HEK293 (cell line): ENCODE measurements around the gene NR2E3.

ENCODE experiments used
- CTCF ChIP-seq: fragments of 450-650 bp; formaldehyde crosslinking; IDR thresholded peaks from 2 replicates; pipeline ENCODE4 v1.5.1; 2016; ENCODE audit warnings: missing biosample characterization, missing genetic modification characterization
- ZBTB10 ChIP-seq: fragments of 450-650 bp; formaldehyde crosslinking; IDR thresholded peaks from 2 replicates; pipeline ENCODE4 v1.5.1; 2016; ENCODE audit warnings: missing biosample characterization, missing genetic modification characterization
- ZFP3 ChIP-seq: fragments of 450-650 bp; formaldehyde crosslinking; IDR thresholded peaks from 2 replicates; pipeline ENCODE4 v1.5.1; 2016; ENCODE audit warnings: low read depth, missing biosample characterization, missing genetic modification characterization
- ZFP41 ChIP-seq: fragments of 450-650 bp; formaldehyde crosslinking; IDR thresholded peaks from 2 replicates; pipeline ENCODE4 v1.5.1; 2016; ENCODE audit warnings: missing biosample characterization, missing genetic modification characterization, borderline replicate concordance
- ZNF23 ChIP-seq: fragments of 450-650 bp; formaldehyde crosslinking; IDR thresholded peaks from 2 replicates; pipeline ENCODE4 v1.5.1; 2016; ENCODE audit warnings: missing biosample characterization, missing genetic modification characterization, borderline replicate concordance
- ZNF837 ChIP-seq: fragments of 450-650 bp; formaldehyde crosslinking; IDR thresholded peaks from 2 replicates; pipeline ENCODE4 v1.5.1; 2016; ENCODE audit warnings: missing biosample characterization, missing genetic modification characterization

- TF ChIP-seq CTCF (no peak), ZFP41 (no peak), ZBTB10 (tag by site-specific recombination) (no peak), ZFP3 (tag by site-specific recombination) (no peak), ZNF837 (tag by site-specific recombination) (no peak), ZNF23 (tag by site-specific recombination) (no peak)
Measured at GRCh38 chr15:71822890-71823630, 12.7 kb downstream of the NR2E3 start.
